GM12878 (cell line): ENCODE measurements around the gene FOXF1.

Source experiments
- BCL11A ChIP-seq: IDR thresholded peaks from 2 replicates; pipeline ENCODE4 v1.6.1; 2011; ENCODE audit warnings: low read depth, low read length
- BRCA1 ChIP-seq: IDR thresholded peaks from 2 replicates; pipeline ENCODE4 v1.6.1; 2011; ENCODE audit warnings: low read depth, low read length, improper control_type of control experiment
- CTCF ChIP-seq, 3 experiments: IDR thresholded peaks in 2 of 3; conservative IDR thresholded peaks in 1 of 3; 2 replicates each; pipeline ENCODE4 v1.5.1; 2011; ENCODE audit warnings: low read depth in 3 of 3, low read length in 3 of 3, mild to moderate bottlenecking in 3 of 3, control low read depth in 2 of 3, moderate library complexity in 2 of 3, inconsistent platforms in 1 of 3, mixed read lengths in 1 of 3; ENCODE audit not compliant: control insufficient read depth in 2 of 3, insufficient read depth in 1 of 3; ENCODE audit errors: extremely low read depth in 1 of 3
- EZH2 ChIP-seq: IDR thresholded peaks from 2 replicates; pipeline ENCODE4 v1.6.1; 2012; ENCODE audit warnings: low read depth, mild to moderate bottlenecking, control low read depth, inconsistent platforms, low read length, borderline replicate concordance; ENCODE audit not compliant: control insufficient read depth
- IRF4 ChIP-seq: IDR thresholded peaks from 2 replicates; pipeline ENCODE4 v1.6.1; 2011; ENCODE audit warnings: low read depth, low read length
- POLR2A ChIP-seq: IDR thresholded peaks from 2 replicates; pipeline ENCODE4 v1.6.1; 2011; ENCODE audit warnings: low read depth, mild to moderate bottlenecking, low read length
- RAD21 ChIP-seq: IDR thresholded peaks from 2 replicates; pipeline ENCODE4 v1.6.1; 2011; ENCODE audit warnings: mild to moderate bottlenecking, low read depth, low read length, moderate library complexity; ENCODE audit not compliant: insufficient read depth
- RELA ChIP-seq: fragments of 450-650 bp; IDR thresholded peaks from 2 replicates; pipeline ENCODE4 v1.8.0; 2014; ENCODE audit warnings: borderline replicate concordance; ENCODE audit not compliant: partially characterized antibody
- RFX5 ChIP-seq: IDR thresholded peaks from 2 replicates; pipeline ENCODE4 v1.6.1; 2011; ENCODE audit warnings: low read depth, low read length, improper control_type of control experiment
- SIX5 ChIP-seq: IDR thresholded peaks from 2 replicates; pipeline ENCODE4 v1.6.1; 2011; ENCODE audit warnings: mild to moderate bottlenecking, low read depth, low read length, moderate library complexity; ENCODE audit not compliant: severe bottlenecking
- ZBTB40 ChIP-seq: fragments of 450-650 bp; IDR thresholded peaks from 2 replicates; pipeline ENCODE4 v1.6.1; 2016; ENCODE audit warnings: mild to moderate bottlenecking, moderate library complexity, borderline replicate concordance
- ZNF274 ChIP-seq: IDR thresholded peaks from one replicate; pipeline ENCODE4 v1.8.0; 2011; ENCODE audit not compliant: insufficient read length, insufficient read depth
- TF ChIP-seq, protein P1 (sequence below): IDR thresholded peaks from 2 replicates; pipeline ENCODE4 v1.6.1; 2012; ENCODE audit warnings: mild to moderate bottlenecking, low read depth, low read length

GRCh38 chr16:86491640-86492023, 18.7 kb upstream of the FOXF1 start:
- TF ChIP-seq CTCF (IDR thresholded peaks at IDR 0.05 in 2 of 3, conservative IDR thresholded peaks at IDR 0.05 in 1 of 3; ENCODE audit: control insufficient read depth in 2 of 3, extremely low read depth in 1 of 3, insufficient read depth in 1 of 3, low read depth in 3 of 3, low read length in 3 of 3) = no peak
- TF ChIP-seq RFX5 = no peak
- TF ChIP-seq IRF4 = no peak
- TF ChIP-seq RAD21 = no peak
- TF ChIP-seq BCL11A = no peak
- no peak for TF ChIP-seq RELA
- no peak for TF ChIP-seq ZNF274
- TF ChIP-seq BRCA1 = no peak
- no peak for TF ChIP-seq EZH2
- no peak for TF ChIP-seq POLR2A
- TF ChIP-seq, protein P1, sequence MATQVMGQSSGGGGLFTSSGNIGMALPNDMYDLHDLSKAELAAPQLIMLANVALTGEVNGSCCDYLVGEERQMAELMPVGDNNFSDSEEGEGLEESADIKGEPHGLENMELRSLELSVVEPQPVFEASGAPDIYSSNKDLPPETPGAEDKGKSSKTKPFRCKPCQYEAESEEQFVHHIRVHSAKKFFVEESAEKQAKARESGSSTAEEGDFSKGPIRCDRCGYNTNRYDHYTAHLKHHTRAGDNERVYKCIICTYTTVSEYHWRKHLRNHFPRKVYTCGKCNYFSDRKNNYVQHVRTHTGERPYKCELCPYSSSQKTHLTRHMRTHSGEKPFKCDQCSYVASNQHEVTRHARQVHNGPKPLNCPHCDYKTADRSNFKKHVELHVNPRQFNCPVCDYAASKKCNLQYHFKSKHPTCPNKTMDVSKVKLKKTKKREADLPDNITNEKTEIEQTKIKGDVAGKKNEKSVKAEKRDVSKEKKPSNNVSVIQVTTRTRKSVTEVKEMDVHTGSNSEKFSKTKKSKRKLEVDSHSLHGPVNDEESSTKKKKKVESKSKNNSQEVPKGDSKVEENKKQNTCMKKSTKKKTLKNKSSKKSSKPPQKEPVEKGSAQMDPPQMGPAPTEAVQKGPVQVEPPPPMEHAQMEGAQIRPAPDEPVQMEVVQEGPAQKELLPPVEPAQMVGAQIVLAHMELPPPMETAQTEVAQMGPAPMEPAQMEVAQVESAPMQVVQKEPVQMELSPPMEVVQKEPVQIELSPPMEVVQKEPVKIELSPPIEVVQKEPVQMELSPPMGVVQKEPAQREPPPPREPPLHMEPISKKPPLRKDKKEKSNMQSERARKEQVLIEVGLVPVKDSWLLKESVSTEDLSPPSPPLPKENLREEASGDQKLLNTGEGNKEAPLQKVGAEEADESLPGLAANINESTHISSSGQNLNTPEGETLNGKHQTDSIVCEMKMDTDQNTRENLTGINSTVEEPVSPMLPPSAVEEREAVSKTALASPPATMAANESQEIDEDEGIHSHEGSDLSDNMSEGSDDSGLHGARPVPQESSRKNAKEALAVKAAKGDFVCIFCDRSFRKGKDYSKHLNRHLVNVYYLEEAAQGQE = no peak
- TF ChIP-seq ZBTB40 = no peak
- TF ChIP-seq SIX5 = no peak
